HepG2 (cell line): Measurements from ENCODE around the gene CAPZB. TPM values are rescaled to one million over a fixed set of nuclear protein-coding genes. Genes with fewer than 3 reads are reported as not detected.

Experiments
- CENPT ChIP-seq: sonication (generic); formaldehyde crosslinking; IDR thresholded peaks from 2 replicates; pipeline ENCODE4 v1.8.0; 2022; ENCODE audit warnings: low read depth, mild to moderate bottlenecking, moderate library complexity, missing genetic modification reagents
- CREM ChIP-seq, 2 experiments: sonication (generic) in 1 of 2; formaldehyde crosslinking in 1 of 2; IDR thresholded peaks; 2 replicates each; pipeline versions ENCODE4 v1.4.0 to v1.6.1; 2016 to 2020; ENCODE audit warnings: antibody characterized with exemption in 1 of 2, mild to moderate bottlenecking in 1 of 2, missing genetic modification reagents in 1 of 2
- HOXA5 ChIP-seq: sonication (generic); formaldehyde crosslinking; IDR thresholded peaks from 2 replicates; pipeline ENCODE4 v1.4.0; 2020; ENCODE audit warnings: missing genetic modification reagents
- MED13 ChIP-seq: sonication (generic); formaldehyde crosslinking; IDR thresholded peaks from 2 replicates; pipeline ENCODE4 v1.5.0; 2020; ENCODE audit warnings: missing genetic modification reagents
- NFATC3 ChIP-seq: sonication (generic); formaldehyde crosslinking; IDR thresholded peaks from 2 replicates; pipeline ENCODE4 v1.5.1; 2020; ENCODE audit warnings: mild to moderate bottlenecking, missing genetic modification reagents
- NFIB ChIP-seq: sonication (generic); formaldehyde crosslinking; IDR thresholded peaks from 2 replicates; pipeline ENCODE4 v1.9.0; 2021; ENCODE audit warnings: missing genetic modification reagents, mild to moderate bottlenecking, borderline replicate concordance
- RORA ChIP-seq: sonication (generic); formaldehyde crosslinking; IDR thresholded peaks from 2 replicates; pipeline ENCODE4 v1.5.0; 2020; ENCODE audit warnings: mild to moderate bottlenecking, missing genetic modification reagents, moderate library complexity
- ZBTB8A ChIP-seq: sonication (generic); formaldehyde crosslinking; IDR thresholded peaks from 2 replicates; pipeline ENCODE4 v1.4.0; 2020; ENCODE audit warnings: mild to moderate bottlenecking, low read depth, missing genetic modification reagents, borderline replicate concordance
- ZFP37 ChIP-seq: sonication (generic); formaldehyde crosslinking; IDR thresholded peaks from 2 replicates; pipeline ENCODE4 v1.4.0; 2020; ENCODE audit warnings: missing genetic modification reagents, borderline replicate concordance
- ZNF382 ChIP-seq: sonication (generic); formaldehyde crosslinking; IDR thresholded peaks from 2 replicates; pipeline ENCODE4 v1.5.0; 2020; ENCODE audit warnings: missing genetic modification reagents, mild to moderate bottlenecking, borderline replicate concordance
- ZNF546 ChIP-seq: sonication (generic); formaldehyde crosslinking; conservative IDR thresholded peaks from 2 replicates; pipeline ENCODE4 v1.8.1; 2023; ENCODE audit warnings: mild to moderate bottlenecking, missing genetic modification reagents
- ZNF607 ChIP-seq: sonication (generic); formaldehyde crosslinking; IDR thresholded peaks from 2 replicates; pipeline ENCODE4 v1.5.1; 2020; ENCODE audit warnings: missing genetic modification reagents, mild to moderate bottlenecking, borderline replicate concordance
- ZNF672 ChIP-seq: sonication (generic); formaldehyde crosslinking; IDR thresholded peaks from 2 replicates; pipeline ENCODE4 v1.8.1; 2022; ENCODE audit warnings: missing genetic modification reagents
- ZNF788 ChIP-seq: sonication (generic); formaldehyde crosslinking; IDR thresholded peaks from 2 replicates; pipeline ENCODE4 v1.5.0; 2020; ENCODE audit warnings: mild to moderate bottlenecking, missing genetic modification reagents, borderline replicate concordance
- ZNF83 ChIP-seq: sonication (generic); formaldehyde crosslinking; IDR thresholded peaks from 2 replicates; pipeline ENCODE4 v1.4.0; 2020; ENCODE audit warnings: missing genetic modification reagents, mild to moderate bottlenecking, borderline replicate concordance
- polyA plus RNA-seq, 8 experiments: library from polyadenylated mRNA; depleted of rRNA in 3 of 8; stranded (reverse) in 7 of 8; unstranded in 1 of 8; fragments of >200 nt; fragmentation: Illumina TruSeq in 4 of 8; extraction: Trizol in 4 of 8; gene quantifications; 2 replicates each; pipeline versions ENCODE4 v1.2.1 to v1.2.3, GENCODE V29; 2011 to 2016; ENCODE audit warnings: low read depth in 4 of 8, missing spikeins in 1 of 8, mixed read lengths in 1 of 8; ENCODE audit not compliant: insufficient read depth in 1 of 8
- total RNA-seq, 5 experiments: library from RNA; depleted of rRNA; stranded (reverse); fragments of >200 nt; fragmentation: Illumina TruSeq; extraction: Trizol; gene quantifications; 2 replicates each; pipeline ENCODE4 v1.2.3, GENCODE V29; 2016; ENCODE audit warnings: low read depth in 1 of 5
- TF ChIP-seq, protein P1 (sequence below): sonication (generic); formaldehyde crosslinking; IDR thresholded peaks from 2 replicates; pipeline ENCODE4 v1.4.0; 2020; ENCODE audit warnings: mild to moderate bottlenecking, missing genetic modification reagents
- TF ChIP-seq, protein P2 (sequence below): sonication (generic); formaldehyde crosslinking; IDR thresholded peaks from 2 replicates; pipeline ENCODE4 v1.4.0; 2020; ENCODE audit warnings: missing genetic modification reagents

CAPZB gene
- total and polyA plus RNA-seq, 2 of the 13 experiments (the other 11 are each of a cell fraction or from before 2014, with no cell fraction given), result 58.9 to 76.9 TPM

DNA sequence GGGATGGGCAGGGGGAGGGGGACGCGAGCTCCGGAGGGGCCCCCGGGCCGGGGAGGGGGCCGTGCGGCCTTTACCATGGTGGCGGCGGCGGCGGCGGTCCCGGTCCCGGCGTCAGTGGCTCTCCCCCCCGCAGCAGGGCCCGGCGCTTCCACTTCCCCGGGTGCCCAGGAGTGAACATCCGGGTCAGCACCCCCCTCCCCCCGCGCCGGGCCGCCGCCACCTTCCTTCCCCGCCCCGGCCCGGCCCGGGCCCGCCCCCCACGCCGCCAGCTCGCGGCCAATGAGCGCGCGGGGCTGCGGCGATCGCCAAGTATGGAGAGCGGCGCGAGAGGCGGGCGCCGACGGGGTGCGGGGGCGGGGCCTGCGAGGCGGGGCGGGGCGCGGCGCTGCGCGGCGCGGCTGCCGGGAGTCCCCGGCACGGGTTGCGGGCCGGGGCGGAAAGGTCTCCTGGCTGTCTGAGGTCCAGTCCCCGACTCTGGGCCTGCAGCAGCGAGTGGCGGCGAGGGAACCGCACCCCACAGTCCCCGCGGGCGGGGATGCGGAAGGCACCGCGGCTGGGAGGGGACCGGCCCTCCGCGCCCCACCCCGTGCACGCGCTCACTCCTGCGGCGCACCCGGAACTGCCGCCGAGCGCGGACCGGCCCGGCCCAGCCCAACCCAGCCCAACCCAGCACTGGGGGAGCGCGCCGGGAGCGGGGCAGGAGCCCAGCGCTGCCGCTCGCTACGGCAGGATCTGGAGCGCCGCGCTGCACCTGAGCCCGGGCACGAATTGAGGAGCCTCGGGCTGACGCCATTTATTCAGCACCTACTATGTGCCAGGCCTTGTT is at the start of gene CAPZB (continued):
- TF ChIP-seq, protein P1, sequence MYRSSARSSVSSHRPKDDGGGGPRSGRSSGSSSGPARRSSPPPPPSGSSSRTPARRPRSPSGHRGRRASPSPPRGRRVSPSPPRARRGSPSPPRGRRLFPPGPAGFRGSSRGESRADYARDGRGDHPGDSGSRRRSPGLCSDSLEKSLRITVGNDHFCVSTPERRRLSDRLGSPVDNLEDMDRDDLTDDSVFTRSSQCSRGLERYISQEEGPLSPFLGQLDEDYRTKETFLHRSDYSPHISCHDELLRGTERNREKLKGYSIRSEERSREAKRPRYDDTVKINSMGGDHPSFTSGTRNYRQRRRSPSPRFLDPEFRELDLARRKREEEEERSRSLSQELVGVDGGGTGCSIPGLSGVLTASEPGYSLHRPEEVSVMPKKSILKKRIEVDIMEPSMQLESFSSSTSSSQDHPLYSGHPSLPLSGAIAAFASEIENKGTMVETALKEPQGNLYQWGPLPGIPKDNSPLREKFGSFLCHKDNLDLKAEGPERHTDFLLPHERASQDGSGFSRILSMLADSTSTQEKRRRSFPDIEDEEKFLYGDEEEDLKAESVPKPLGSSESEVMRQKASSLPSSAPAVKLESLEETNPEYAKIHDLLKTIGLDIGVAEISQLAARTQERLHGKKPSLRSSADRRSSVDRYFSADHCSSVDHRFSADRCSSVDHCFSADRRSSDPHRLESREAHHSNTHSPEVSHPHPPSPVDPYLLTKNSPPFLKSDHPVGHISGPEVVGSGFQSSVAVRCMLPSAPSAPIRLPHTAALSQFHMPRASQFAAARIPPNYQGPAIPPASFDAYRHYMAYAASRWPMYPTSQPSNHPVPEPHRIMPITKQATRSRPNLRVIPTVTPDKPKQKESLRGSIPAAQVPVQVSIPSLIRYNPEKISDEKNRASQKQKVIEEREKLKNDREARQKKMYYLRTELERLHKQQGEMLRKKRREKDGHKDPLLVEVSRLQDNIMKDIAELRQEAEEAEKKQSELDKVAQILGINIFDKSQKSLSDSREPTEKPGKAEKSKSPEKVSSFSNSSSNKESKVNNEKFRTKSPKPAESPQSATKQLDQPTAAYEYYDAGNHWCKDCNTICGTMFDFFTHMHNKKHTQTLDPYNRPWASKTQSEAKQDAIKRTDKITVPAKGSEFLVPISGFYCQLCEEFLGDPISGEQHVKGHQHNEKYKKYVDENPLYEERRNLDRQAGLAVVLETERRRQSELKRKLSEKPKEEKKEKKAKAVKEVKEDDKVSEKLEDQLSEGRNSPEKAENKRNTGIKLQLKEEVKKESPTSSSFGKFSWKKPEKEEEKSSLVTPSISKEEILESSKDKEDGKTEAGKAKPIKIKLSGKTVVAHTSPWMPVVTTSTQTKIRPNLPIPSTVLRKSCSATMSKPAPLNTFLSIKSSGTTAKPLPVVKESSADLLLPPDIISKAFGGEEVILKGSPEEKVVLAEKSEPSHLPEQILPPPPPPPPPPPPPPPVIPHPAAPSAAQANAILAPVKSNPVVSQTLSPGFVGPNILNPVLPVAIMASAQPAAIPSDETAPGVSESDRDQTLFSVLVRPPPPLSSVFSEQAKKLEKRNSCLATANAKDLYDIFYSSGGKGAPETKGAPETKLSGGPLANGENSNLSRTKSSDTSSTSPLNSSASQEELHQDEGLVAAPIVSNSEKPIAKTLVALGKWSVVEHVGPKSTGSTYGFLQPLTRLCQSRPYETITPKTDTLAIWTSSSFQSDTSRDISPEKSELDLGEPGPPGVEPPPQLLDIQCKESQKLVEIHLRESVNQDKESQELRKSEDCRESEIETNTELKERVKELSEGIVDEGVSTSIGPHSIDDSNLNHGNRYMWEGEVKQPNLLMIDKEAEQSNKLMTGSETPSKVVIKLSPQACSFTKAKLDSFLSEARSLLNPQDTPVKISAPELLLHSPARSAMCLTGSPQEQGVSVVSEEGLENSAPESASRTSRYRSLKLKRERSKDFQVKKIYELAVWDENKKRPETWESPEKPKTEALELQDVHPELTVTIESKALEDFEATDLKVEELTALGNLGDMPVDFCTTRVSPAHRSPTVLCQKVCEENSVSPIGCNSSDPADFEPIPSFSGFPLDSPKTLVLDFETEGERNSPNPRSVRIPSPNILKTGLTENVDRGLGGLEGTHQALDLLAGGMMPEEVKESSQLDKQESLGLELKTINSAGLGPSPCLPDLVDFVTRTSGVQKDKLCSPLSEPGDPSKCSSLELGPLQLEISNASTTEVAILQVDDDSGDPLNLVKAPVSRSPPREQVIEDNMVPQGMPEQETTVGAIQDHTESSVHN (CRISPR knock-in tag), result no peak
- TF ChIP-seq CENPT (CRISPR knock-in tag) (no peak), MED13 (CRISPR knock-in tag) (no peak), ZNF546 (CRISPR knock-in tag) (0 out of 2 replicates have a peak, but pooled peaks have one; percentile 51), NFIB (CRISPR knock-in tag) (no peak), HOXA5 (CRISPR knock-in tag) (no peak), ZNF672 (CRISPR knock-in tag) (no peak), ZBTB8A (CRISPR knock-in tag) (no peak), RORA (no peak), ZNF788 (CRISPR knock-in tag) (peak; percentile 44; the same call in 1 of the 2 replicates), CREM (IDR thresholded peaks at IDR 0.05) (no peak), CREM (CRISPR knock-in tag; IDR thresholded peaks at IDR 0.05) (no peak), ZFP37 (CRISPR knock-in tag) (no peak), ZNF607 (no peak), ZNF382 (CRISPR knock-in tag) (no peak), ZNF83 (CRISPR knock-in tag) (no peak), NFATC3 (CRISPR knock-in tag) (no peak)
- TF ChIP-seq, protein P2, sequence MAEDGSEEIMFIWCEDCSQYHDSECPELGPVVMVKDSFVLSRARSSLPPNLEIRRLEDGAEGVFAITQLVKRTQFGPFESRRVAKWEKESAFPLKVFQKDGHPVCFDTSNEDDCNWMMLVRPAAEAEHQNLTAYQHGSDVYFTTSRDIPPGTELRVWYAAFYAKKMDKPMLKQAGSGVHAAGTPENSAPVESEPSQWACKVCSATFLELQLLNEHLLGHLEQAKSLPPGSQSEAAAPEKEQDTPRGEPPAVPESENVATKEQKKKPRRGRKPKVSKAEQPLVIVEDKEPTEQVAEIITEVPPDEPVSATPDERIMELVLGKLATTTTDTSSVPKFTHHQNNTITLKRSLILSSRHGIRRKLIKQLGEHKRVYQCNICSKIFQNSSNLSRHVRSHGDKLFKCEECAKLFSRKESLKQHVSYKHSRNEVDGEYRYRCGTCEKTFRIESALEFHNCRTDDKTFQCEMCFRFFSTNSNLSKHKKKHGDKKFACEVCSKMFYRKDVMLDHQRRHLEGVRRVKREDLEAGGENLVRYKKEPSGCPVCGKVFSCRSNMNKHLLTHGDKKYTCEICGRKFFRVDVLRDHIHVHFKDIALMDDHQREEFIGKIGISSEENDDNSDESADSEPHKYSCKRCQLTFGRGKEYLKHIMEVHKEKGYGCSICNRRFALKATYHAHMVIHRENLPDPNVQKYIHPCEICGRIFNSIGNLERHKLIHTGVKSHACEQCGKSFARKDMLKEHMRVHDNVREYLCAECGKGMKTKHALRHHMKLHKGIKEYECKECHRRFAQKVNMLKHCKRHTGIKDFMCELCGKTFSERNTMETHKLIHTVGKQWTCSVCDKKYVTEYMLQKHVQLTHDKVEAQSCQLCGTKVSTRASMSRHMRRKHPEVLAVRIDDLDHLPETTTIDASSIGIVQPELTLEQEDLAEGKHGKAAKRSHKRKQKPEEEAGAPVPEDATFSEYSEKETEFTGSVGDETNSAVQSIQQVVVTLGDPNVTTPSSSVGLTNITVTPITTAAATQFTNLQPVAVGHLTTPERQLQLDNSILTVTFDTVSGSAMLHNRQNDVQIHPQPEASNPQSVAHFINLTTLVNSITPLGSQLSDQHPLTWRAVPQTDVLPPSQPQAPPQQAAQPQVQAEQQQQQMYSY (CRISPR knock-in tag), result peak; percentile 92
